HCT116 (cell line): ENCODE results near the gene STK39. TPM values are rescaled to one million over a fixed set of nuclear protein-coding genes. Genes with fewer than 3 reads are reported as not detected.

Source experiments
- ATAC-seq: fragments of 200-7000 bp; cut with Tn5 transposase; 2 replicates; pipeline ENCODE4 v1.9.1; 2020; ENCODE audit warnings: mild to moderate bottlenecking, moderate library complexity
- BruUV-seq: library from RNA; stranded (reverse); fragments of 400-500 nt; replicated peaks from 2 replicates; lab custom pipeline; 2021; lab: Mats Ljungman, UMichigan
- CTCF ChIA-PET: fragments of 300-600 bp; sonication (Branson Sonifier 250); formaldehyde crosslinking; loops from one replicate; lab custom pipeline; 2021; ENCODE audit warnings: antibody characterized with exemption; lab: Charles Lee
- POLR2A ChIA-PET: fragments of 300-600, 350-600 bp; sonication (Branson Sonifier 250); formaldehyde crosslinking; loops from one replicate; lab custom pipeline; 2021; ENCODE audit warnings: antibody characterized with exemption; lab: Charles Lee
- RAD21 ChIA-PET, 2 experiments: fragments of 300-600 bp; sonication (Branson Sonifier 250); formaldehyde crosslinking; loops; one replicate each; lab custom pipeline; 2023; ENCODE audit warnings: low total read pairs in 2 of 2; ENCODE audit not compliant: uncharacterized antibody in 2 of 2, unreplicated experiment in 2 of 2, low non-redundant PET in 1 of 2; lab: Charles Lee
- DNase-seq: peaks from one replicate; pipeline ENCODE4 v3.0.0-alpha.2; 2010; ENCODE audit warnings: low read depth, low spot score
- H2AFZ ChIP-seq: fragments of 200-600 bp; shearing (Covaris generic), sonication (generic); 2 replicates; pipeline ENCODE4 v1.6.1; 2017; ENCODE audit warnings: low read depth, mixed run types, mixed read lengths, antibody characterized with exemption, low read length; ENCODE audit not compliant: poor library complexity, severe bottlenecking
- H3K27ac ChIP-seq: 2 replicates; pipeline ENCODE4 v1.5.1; 2012; ENCODE audit warnings: low read depth, low read length
- H3K27me3 ChIP-seq: fragments of 200-600 bp; sonication (generic); 2 replicates; pipeline ENCODE4 v1.6.1; 2016; ENCODE audit warnings: mixed run types, low read length, mixed read lengths; ENCODE audit not compliant: insufficient read depth
- H3K36me3 ChIP-seq, 2 experiments: fragments of 200-500 bp in 1 of 2; fragments of 200-600 bp in 1 of 2; sonication (Bioruptor generic) in 1 of 2; sonication (generic) in 1 of 2; 2 replicates each; pipeline versions ENCODE4 v1.5.1 to v1.6.1; 2014 to 2016; ENCODE audit warnings: low read length in 2 of 2, inconsistent platforms in 1 of 2, mixed read lengths in 1 of 2, mixed run types in 1 of 2; ENCODE audit not compliant: insufficient read depth in 2 of 2, control insufficient read depth in 1 of 2
- H3K4me1 ChIP-seq, 2 experiments: fragments of 200-600 bp in 1 of 2; sonication (generic) in 1 of 2; 2 replicates each; pipeline versions ENCODE4 v1.5.1 to v1.6.1; 2012 to 2017; ENCODE audit warnings: low read length in 2 of 2, inconsistent platforms in 1 of 2, mild to moderate bottlenecking in 1 of 2, mixed read lengths in 1 of 2, mixed run types in 1 of 2, moderate library complexity in 1 of 2; ENCODE audit not compliant: insufficient read depth in 2 of 2, control insufficient read depth in 1 of 2
- H3K4me2 ChIP-seq: fragments of 200-600 bp; sonication (generic); 2 replicates; pipeline ENCODE4 v1.6.1; 2017; ENCODE audit warnings: mixed run types, low read length, mixed read lengths
- H3K4me3 ChIP-seq, 2 experiments: fragments of 200-600 bp in 1 of 2; sonication (generic) in 1 of 2; replicated peaks in 1 of 2; 2 replicates each; pipeline ENCODE4 v1.5.1; 2011 to 2016; ENCODE audit warnings: low read length in 2 of 2, control low read depth in 1 of 2, low read depth in 1 of 2, mild to moderate bottlenecking in 1 of 2, mixed read lengths in 1 of 2, mixed run types in 1 of 2
- H3K79me2 ChIP-seq: fragments of 200-600 bp; sonication (generic); 2 replicates; pipeline ENCODE4 v1.6.1; 2017; ENCODE audit warnings: mild to moderate bottlenecking, mixed run types, low read length, moderate library complexity, mixed read lengths; ENCODE audit not compliant: insufficient read depth
- H3K9ac ChIP-seq: fragments of 200-600 bp; sonication (generic); 2 replicates; pipeline ENCODE4 v1.6.1; 2016; ENCODE audit warnings: low read length, mixed read lengths
- H3K9me2 ChIP-seq: fragments of 200-600 bp; sonication (generic), shearing (Covaris generic); 2 replicates; pipeline ENCODE4 v1.6.1; 2017; ENCODE audit warnings: mixed run types, mild to moderate bottlenecking, moderate library complexity; ENCODE audit not compliant: insufficient read depth
- H3K9me3 ChIP-seq, 2 experiments: fragments of 200-500 bp in 1 of 2; fragments of 200-600 bp in 1 of 2; sonication (Bioruptor generic) in 1 of 2; sonication (generic) in 1 of 2; 2 replicates each; pipeline ENCODE4 v1.6.1; 2014 to 2017; ENCODE audit warnings: low read length in 2 of 2, mixed read lengths in 2 of 2, inconsistent platforms in 1 of 2, low read depth in 1 of 2, mild to moderate bottlenecking in 1 of 2, mixed run types in 1 of 2, moderate library complexity in 1 of 2; ENCODE audit not compliant: control insufficient read depth in 1 of 2, insufficient read depth in 1 of 2
- H4K20me1 ChIP-seq: fragments of 200-600 bp; sonication (generic), shearing (Covaris generic); 2 replicates; pipeline ENCODE4 v1.6.1; 2017; ENCODE audit warnings: mixed run types, mild to moderate bottlenecking, moderate library complexity; ENCODE audit not compliant: insufficient read depth
- ATF3 ChIP-seq: IDR thresholded peaks from 2 replicates; pipeline ENCODE4 v1.6.1; 2012
- CBX3 ChIP-seq: IDR thresholded peaks from 2 replicates; pipeline ENCODE4 v1.6.1; 2012; ENCODE audit warnings: low read depth
- CEBPB ChIP-seq: IDR thresholded peaks from 2 replicates; pipeline ENCODE4 v1.6.1; 2012; ENCODE audit warnings: low read depth
- EGR1 ChIP-seq: IDR thresholded peaks from 2 replicates; pipeline ENCODE4 v1.6.1; 2012; ENCODE audit warnings: low read depth
- ELF1 ChIP-seq: IDR thresholded peaks from 2 replicates; pipeline ENCODE4 v1.6.1; 2012; ENCODE audit warnings: low read depth, borderline replicate concordance
- EZH2phosphoT487 ChIP-seq: fragments of 200-600 bp; IDR thresholded peaks from 2 replicates; pipeline ENCODE4 v1.6.1; 2018; ENCODE audit warnings: antibody characterized with exemption, borderline replicate concordance
- JUND ChIP-seq: IDR thresholded peaks from 2 replicates; pipeline ENCODE4 v1.6.1; 2012
- POLR2AphosphoS5 ChIP-seq: IDR thresholded peaks from 2 replicates; pipeline ENCODE4 v1.6.1; 2011; ENCODE audit warnings: mild to moderate bottlenecking, low read depth, low read length, moderate library complexity
- RAD21 ChIP-seq: IDR thresholded peaks from 2 replicates; pipeline ENCODE4 v1.6.1; 2012; ENCODE audit warnings: low read depth, mild to moderate bottlenecking
- REST ChIP-seq: IDR thresholded peaks from 2 replicates; pipeline ENCODE4 v1.6.1; 2012; ENCODE audit warnings: low read depth
- SIN3A ChIP-seq: IDR thresholded peaks from 2 replicates; pipeline ENCODE4 v1.6.1; 2012; ENCODE audit warnings: low read depth
- SP1 ChIP-seq: IDR thresholded peaks from 2 replicates; pipeline ENCODE4 v1.6.1; 2012; ENCODE audit warnings: low read depth
- SRF ChIP-seq: IDR thresholded peaks from 2 replicates; pipeline ENCODE4 v1.6.1; 2012; ENCODE audit warnings: low read depth
- TCF7L2 ChIP-seq: IDR thresholded peaks from 2 replicates; pipeline ENCODE4 v1.7.0; 2011; ENCODE audit warnings: borderline replicate concordance, inconsistent platforms; ENCODE audit not compliant: insufficient read depth, insufficient read length; ENCODE audit errors: extremely low read depth
- YY1 ChIP-seq: IDR thresholded peaks from 2 replicates; pipeline ENCODE4 v1.6.1; 2011; ENCODE audit warnings: low read length, low read depth, moderate library complexity, mild to moderate bottlenecking; ENCODE audit not compliant: insufficient replicate concordance; ENCODE audit errors: extremely low read depth
- ZBTB33 ChIP-seq: IDR thresholded peaks from 2 replicates; pipeline ENCODE4 v1.6.1; 2011; ENCODE audit warnings: mild to moderate bottlenecking, low read length, moderate library complexity; ENCODE audit not compliant: insufficient replicate concordance; ENCODE audit errors: extremely low read depth
- ZFX ChIP-seq: fragments of 450-650 bp; IDR thresholded peaks from 2 replicates; pipeline ENCODE4 v1.6.1; 2017
- ZNF274 ChIP-seq: fragments of 200-500 bp; sonication (Bioruptor generic); IDR thresholded peaks from 2 replicates; pipeline ENCODE4 v1.6.1; 2014; ENCODE audit warnings: mild to moderate bottlenecking, low read depth, low read length, inconsistent platforms
- intact Hi-C: fragments of 100-400 bp; cut with micrococcal nuclease; formaldehyde crosslinking; loops from 2 replicates; pipeline ENCODE4 v1.10.0; 2022
- total RNA-seq: library from RNA; stranded (reverse); gene quantifications from one replicate; pipeline ENCODE4 v1.2.1, GENCODE V29; 2021; ENCODE audit not compliant: unreplicated experiment
- TF ChIP-seq, protein P1 (sequence below), 3 experiments: fragments of 200-600 bp in 1 of 3; sonication (generic) in 1 of 3; IDR thresholded peaks in 2 of 3; conservative IDR thresholded peaks in 1 of 3; 2 replicates each; pipeline ENCODE4 v1.5.1; 2012 to 2017; ENCODE audit warnings: low read depth in 2 of 3, low read length in 2 of 3, antibody characterized with exemption in 1 of 3, borderline replicate concordance in 1 of 3, control low read depth in 1 of 3, mild to moderate bottlenecking in 1 of 3, mixed read lengths in 1 of 3, mixed run types in 1 of 3, moderate library complexity in 1 of 3; ENCODE audit not compliant: insufficient read depth in 1 of 3

Gene STK39
- total RNA-seq, 1 experiment from 2014 or later = 118 TPM

DNA sequence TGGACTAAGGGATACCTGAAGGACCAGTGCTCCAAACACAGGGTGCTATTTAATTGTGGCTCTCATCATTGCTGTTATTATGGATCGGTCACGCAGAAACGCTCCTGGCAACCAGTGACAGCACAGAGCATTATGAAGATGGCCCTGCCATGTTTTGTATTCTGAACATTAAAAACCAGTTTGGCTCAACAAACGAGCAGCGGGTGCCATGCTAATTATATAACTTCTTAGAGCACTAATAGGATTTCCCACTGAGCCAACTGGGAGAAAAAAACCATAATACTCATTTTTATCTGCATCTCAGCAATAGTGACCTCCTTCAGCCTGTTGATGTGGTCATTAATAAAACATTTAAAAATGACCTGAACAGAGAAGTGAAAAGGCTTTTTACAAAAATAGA, 212.8 kb downstream of the STK39 start:
- 0 out of 2 replicates have a peak, but pooled peaks cover 4% of the 10 kb centered on the region for H4K20me1 ChIP-seq
- RAD21 ChIA-PET = no interaction called here
- no peaks in the 10 kb centered on the region for H3K4me1 ChIP-seq
- no TSS peak for BruUV-seq
- H3K4me3 ChIP-seq = no peak overlapping the region
- no peaks in the 10 kb centered on the region; a peak in 1 of 4 replicates for H3K36me3 ChIP-seq
- no peak overlapping the region for H3K4me2 ChIP-seq
- H3K9me3 ChIP-seq = no peaks in the 10 kb centered on the region
- H2AFZ ChIP-seq = no peak overlapping the region
- no peaks in the 10 kb centered on the region for H3K9me2 ChIP-seq
- H3K79me2 ChIP-seq = peaks cover 10% of the 10 kb centered on the region; the same call in 1 of the 2 replicates
- CTCF ChIA-PET = no interaction called here
- H3K27me3 ChIP-seq = no peaks in the 10 kb centered on the region
- H3K27ac ChIP-seq = no peak overlapping the region
- ATAC-seq (no peak), DNase-seq (no peak)
- no peak for TF ChIP-seq POLR2AphosphoS5
- no peak for TF ChIP-seq EGR1
- TF ChIP-seq ELF1 = no peak
- TF ChIP-seq JUND = no peak
- no peak for TF ChIP-seq SP1
- no peak for TF ChIP-seq YY1
- no peak for TF ChIP-seq SIN3A
- TF ChIP-seq EZH2phosphoT487 = no peak
- TF ChIP-seq, protein P1, sequence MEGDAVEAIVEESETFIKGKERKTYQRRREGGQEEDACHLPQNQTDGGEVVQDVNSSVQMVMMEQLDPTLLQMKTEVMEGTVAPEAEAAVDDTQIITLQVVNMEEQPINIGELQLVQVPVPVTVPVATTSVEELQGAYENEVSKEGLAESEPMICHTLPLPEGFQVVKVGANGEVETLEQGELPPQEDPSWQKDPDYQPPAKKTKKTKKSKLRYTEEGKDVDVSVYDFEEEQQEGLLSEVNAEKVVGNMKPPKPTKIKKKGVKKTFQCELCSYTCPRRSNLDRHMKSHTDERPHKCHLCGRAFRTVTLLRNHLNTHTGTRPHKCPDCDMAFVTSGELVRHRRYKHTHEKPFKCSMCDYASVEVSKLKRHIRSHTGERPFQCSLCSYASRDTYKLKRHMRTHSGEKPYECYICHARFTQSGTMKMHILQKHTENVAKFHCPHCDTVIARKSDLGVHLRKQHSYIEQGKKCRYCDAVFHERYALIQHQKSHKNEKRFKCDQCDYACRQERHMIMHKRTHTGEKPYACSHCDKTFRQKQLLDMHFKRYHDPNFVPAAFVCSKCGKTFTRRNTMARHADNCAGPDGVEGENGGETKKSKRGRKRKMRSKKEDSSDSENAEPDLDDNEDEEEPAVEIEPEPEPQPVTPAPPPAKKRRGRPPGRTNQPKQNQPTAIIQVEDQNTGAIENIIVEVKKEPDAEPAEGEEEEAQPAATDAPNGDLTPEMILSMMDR (IDR thresholded peaks at IDR 0.05 in 2 of 3, conservative IDR thresholded peaks at IDR 0.05 in 1 of 3; ENCODE audit: borderline replicate concordance in 1 of 3, insufficient read depth in 1 of 3, low read depth in 2 of 3, low read length in 2 of 3) = no peak
- no peak for TF ChIP-seq SRF
- no peak for TF ChIP-seq CEBPB
- no peak for TF ChIP-seq ZBTB33
- no peak for TF ChIP-seq ATF3
- no peak for TF ChIP-seq ZNF274
- TF ChIP-seq ZFX = no peak
- TF ChIP-seq CBX3 = no peak
- TF ChIP-seq RAD21 = no peak
- no peak for TF ChIP-seq REST
- TF ChIP-seq TCF7L2 = no peak
- intact Hi-C loops = no loop called here
- H3K9ac ChIP-seq = no peak overlapping the region
- POLR2A ChIA-PET = no interaction called here
